ENCODE data around the gene ACAN. TPM values are rescaled to one million over a fixed set of nuclear protein-coding genes. Genes with fewer than 3 reads are reported as not detected.
A peak's percentile ranks its signal among the peaks of the same experiment; 100 is the strongest.

Gene ACAN
- total RNA-seq, 1 experiment from 2014 or later, result not detected

DNA sequence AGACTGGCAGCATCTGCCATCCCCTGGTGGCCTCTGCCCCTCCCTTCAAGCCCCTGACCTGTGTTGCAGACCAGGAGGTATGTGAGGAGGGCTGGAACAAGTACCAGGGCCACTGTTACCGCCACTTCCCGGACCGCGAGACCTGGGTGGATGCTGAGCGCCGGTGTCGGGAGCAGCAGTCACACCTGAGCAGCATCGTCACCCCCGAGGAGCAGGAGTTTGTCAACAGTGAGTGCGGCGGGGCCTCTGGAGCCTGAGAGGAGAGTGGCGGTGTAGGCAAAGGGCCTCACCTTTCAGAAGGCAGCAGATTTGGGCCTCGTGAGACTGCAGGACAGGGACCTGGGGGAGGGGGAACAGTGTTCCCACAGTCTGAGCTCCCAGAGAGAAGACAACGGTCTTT is 68.1 kb downstream of the ACAN start:
- in situ Hi-C loops (cut with HindIII; ENCODE audit: low sequenced_read_pairs), result no loop called here

DNA sequence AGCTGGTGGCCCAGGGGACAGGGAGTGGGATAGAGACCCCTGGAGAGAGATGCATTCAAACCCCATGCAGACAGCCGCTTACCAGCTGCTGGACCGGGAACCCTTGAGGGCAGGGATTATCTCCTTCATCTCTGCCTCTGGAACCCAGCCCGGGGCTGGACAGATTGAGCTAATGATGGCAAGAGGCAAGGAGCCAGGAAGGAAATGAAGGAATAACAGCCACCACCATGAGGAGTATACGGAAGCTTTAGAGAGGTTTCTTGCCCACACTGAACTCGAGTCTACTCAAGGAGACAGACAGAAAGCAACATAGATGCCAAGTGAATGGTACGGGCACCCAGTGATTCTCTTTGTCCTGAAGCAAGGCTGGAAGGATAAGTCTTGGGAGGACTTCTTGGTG is 68.9 kb downstream of the ACAN start:
- in situ Hi-C loops (cut with HindIII; ENCODE audit: low sequenced_read_pairs), result no loop called here
- no peak for DNase-seq (ENCODE audit: low spot score)

More for the DNA sequence above, 68.1 kb downstream of the ACAN start:
- DNase-seq (ENCODE audit: low spot score), result no peak

- in situ Hi-C loops (cut with HindIII; ENCODE audit: low sequenced_read_pairs), result no loop called here
- no peak for DNase-seq (ENCODE audit: low spot score)
These were observed 69.5 kb downstream of the ACAN start for GRCh38 chr15:88872706-88873105.

DNA sequence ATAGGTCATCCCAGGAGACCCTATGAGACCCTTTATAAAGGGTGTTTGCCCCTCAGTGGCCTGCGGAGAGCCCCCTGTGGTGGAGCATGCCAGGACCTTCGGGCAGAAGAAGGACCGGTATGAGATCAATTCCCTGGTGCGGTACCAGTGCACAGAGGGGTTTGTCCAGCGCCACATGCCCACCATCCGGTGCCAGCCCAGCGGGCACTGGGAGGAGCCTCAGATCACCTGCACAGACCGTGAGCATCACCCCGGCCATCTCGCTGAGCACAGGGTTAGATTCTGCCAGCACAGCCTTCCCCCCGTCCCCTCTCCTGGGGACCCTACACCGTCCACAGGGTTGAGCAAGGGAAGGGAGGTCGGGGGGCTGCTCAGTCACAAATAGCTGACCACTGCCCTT is 70.5 kb downstream of the ACAN start:
- in situ Hi-C loops (cut with HindIII; ENCODE audit: low sequenced_read_pairs), result no loop called here
- DNase-seq (ENCODE audit: low spot score), result no peak

GRCh38 chr15:88874275-88874674 is 71.0 kb downstream of the ACAN start:
- no peak for DNase-seq (ENCODE audit: low spot score)
- in situ Hi-C loops (cut with HindIII; ENCODE audit: low sequenced_read_pairs), result no loop called here

- DNase-seq (ENCODE audit: low spot score), result no peak
- in situ Hi-C loops (cut with HindIII; ENCODE audit: low sequenced_read_pairs), result no loop called here
These were observed 71.4 kb downstream of the ACAN start for GRCh38 chr15:88874684-88875083.

GRCh38 chr15:88876573-88876972 is 73.3 kb downstream of the ACAN start:
- no peak for DNase-seq (ENCODE audit: low spot score)
- in situ Hi-C loops (cut with HindIII; ENCODE audit: low sequenced_read_pairs), result no loop called here

GRCh38 chr15:88877415-88877814 is 74.2 kb downstream of the ACAN start:
- DNase-seq (ENCODE audit: low spot score), result no peak
- in situ Hi-C loops (cut with HindIII; ENCODE audit: low sequenced_read_pairs), result no loop called here

- in situ Hi-C loops (cut with HindIII; ENCODE audit: low sequenced_read_pairs), result no loop called here
- no peak for DNase-seq (ENCODE audit: low spot score)
These were observed 74.7 kb downstream of the ACAN start for GRCh38 chr15:88877906-88878305.

DNA sequence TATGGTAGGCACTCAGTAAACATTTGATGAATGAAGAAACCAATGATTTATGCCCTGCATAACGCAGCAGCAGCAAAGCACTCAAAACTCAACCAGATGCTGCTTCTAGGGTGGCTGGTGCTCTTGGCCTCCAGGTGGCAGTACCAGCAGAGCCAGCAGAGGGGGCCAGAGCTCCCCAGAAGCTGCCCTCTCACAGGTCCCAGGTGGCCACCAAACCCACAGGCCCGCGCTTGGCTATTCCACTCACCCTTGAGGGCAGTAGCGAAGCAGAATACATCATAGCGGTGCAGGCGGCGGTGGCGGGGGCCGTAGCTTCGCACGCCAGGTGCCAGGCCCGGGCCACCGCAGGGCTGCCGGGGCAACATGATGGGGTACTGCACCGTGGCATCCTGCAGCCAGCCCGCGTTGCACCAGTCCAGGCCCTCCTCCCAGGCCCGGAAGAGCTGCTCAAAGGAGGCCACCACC is 75.5 kb downstream of the ACAN start:
- in situ Hi-C loops (cut with HindIII; ENCODE audit: low sequenced_read_pairs), result no loop called here
- DNase-seq (ENCODE audit: low spot score), result no peak

DNA sequence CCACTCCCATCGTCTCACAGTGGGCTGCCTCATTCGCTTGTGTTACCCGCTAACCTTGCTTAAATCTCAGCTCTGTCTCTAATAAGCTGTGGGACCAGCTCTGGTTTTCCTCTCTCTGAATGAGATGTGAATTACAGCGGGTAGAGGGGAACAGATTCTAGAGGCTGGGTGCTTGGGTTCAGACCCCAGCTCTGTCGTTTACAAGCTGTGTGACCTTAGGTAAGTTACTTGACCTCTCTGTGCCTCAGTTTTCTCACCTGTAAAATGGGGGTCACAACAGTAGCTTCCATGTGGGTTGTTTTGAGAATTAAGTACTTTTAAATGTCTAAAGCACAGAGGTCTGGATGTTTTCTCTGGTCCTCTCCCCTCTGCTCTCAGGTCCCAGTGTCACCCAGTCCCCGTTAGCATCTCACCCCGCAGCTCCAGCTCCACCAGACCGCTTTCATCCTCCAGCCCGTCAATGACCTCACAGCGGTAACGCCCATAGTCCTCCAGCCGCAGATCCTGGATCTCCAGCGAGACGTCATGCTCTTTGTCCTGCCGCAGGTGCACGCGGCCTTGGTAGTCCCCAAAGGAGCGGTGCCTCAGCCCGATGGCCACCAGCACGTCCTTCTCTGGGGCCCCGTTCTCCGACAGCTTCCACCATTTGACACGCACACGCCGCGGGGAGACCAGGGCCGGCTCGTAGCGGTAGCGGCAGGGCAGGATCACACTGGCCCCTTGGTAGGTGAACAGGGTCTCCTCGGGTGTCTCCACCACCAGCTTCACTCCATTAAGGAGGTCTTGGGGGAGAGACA is 77.9 kb downstream of the ACAN start:
- in situ Hi-C loops (cut with HindIII; ENCODE audit: low sequenced_read_pairs), result no loop called here
- no peak for DNase-seq (ENCODE audit: low spot score)

DNA sequence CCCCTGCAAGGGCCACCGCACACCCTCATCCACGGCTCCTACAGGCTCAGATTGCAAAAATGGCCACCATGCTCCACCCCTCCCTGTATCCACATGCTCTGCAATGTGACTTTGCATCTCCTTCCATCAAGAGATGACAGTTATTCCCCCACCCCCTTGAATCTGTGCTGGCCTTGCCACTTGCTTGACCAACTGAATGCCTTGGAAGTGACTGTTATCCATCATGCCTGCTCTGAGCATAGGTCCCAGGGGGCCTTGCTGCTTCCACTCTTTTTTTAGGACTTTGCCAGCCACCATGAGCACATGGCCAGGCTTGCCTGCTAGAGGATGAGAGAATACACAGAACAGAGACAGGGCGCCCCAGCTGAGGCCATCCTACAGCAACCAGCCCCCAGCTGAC is 78.5 kb downstream of the ACAN start:
- no peak for DNase-seq (ENCODE audit: low spot score)
- in situ Hi-C loops (cut with HindIII; ENCODE audit: low sequenced_read_pairs), result no loop called here

DNA sequence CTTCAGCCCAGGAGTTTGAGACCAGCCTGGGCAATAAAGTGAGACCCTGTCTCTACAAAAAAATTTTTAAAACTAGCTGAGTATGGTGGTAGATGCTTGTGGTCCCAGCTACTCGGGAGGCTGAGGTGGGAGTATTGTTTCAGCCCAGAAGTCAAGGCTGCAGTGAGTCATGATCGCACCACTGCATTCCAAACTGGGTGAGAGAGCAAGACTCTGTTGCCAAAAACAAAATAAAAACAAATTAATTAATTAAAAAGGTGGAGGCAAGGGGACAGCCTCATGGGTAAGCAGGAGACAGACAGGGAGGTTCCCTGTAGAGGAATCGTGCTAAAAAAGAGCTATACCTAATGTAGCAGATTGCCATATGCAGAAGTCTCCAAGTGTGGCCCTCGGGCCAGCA is 79.5 kb downstream of the ACAN start:
- in situ Hi-C loops (cut with HindIII; ENCODE audit: low sequenced_read_pairs), result no loop called here

GRCh38 chr15:88887068-88887580 is 83.9 kb downstream of the ACAN start:
- in situ Hi-C loops (cut with HindIII; ENCODE audit: low sequenced_read_pairs), result no loop called here

More for the DNA sequence above, 79.5 kb downstream of the ACAN start:
- no peak for DNase-seq (ENCODE audit: low spot score)

GRCh38 chr15:88888719-88889118 is 85.5 kb downstream of the ACAN start:
- no peak for DNase-seq (ENCODE audit: low spot score)
- in situ Hi-C loops (cut with HindIII; ENCODE audit: low sequenced_read_pairs), result no loop called here

More at GRCh38 chr15:88887068-88887580, 83.9 kb downstream of the ACAN start:
- no peak for DNase-seq (ENCODE audit: low spot score)

GRCh38 chr15:88890495-88890894 is 87.3 kb downstream of the ACAN start:
- no peak for DNase-seq (ENCODE audit: low spot score)
- in situ Hi-C loops (cut with HindIII; ENCODE audit: low sequenced_read_pairs), result no loop called here

GRCh38 chr15:88891540-88892254 is 88.5 kb downstream of the ACAN start:
- no peak for DNase-seq (ENCODE audit: low spot score)
- in situ Hi-C loops (cut with HindIII; ENCODE audit: low sequenced_read_pairs), result no loop called here

DNA sequence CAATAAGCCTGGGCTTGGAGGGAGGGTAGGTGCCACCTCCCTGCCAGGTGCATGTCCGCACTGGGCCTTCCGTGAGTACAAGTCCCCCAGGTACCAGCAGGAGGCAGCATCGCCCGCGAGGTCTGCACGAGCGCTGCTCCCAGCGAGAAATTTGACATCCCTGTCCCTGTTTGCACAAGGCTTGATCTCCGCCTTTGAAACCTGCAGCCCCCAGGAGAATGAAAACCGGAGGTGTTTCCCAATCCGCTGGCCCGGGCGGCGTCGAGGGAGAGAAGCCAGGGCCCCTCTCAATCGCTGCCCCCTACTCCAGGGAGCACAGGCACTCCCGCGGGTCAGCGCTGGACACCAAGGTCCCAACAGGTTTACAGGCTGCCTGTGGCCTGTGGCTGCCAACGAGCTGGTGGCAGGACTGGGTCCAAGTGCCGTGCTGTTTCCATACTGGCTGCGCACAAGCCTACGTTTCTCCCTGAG is 91.1 kb downstream of the ACAN start:
- in situ Hi-C loops (cut with HindIII; ENCODE audit: low sequenced_read_pairs), result no loop called here
- DNase-seq (ENCODE audit: low spot score), result peak; percentile 27

DNA sequence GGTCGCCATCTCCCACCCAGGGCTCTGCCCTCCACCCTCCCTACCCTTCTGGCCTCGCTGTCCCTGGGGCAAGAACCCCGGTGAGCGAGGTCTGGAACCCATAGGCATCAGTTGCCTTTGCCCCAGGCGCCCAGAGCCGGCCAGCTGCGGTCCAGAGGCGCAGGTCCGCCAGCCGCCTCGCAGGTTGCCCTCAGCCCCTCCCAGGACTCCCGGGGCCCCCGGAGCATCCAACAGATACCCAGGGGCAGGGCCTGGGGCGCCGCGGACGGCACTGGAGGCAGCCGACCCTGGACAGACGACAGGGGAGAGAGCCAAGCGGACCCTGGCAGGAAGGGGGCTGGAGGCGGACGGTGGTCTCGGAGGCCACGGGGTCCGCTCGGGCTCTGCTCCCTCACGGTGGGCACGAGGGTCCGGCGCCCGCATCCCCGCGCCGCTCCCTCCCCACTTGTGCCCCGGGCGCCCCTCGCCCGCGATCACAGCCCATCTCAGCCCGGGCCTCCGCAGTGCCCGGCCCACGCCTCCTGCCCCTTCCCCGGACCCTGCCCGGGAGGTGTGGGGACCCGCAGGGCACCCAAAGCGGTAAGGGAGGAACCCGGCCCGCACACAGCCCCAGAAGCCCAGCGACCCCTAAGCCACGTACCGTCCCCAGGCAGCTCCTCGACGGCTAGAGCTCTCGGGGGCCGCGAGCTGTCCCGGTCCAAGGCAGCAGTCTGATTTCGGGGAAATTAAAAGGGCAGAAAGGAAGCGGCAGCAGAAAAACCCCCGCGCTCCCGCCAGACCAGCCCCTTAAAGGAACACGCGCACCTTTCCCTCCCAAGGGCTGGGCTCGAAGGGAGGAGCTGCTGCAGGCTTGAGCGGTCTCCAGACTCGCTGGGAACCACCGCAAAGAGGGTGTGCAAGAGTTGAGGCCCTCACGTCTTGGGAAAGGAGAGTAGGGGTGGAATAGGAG is 91.9 kb downstream of the ACAN start, which contains the start of gene HAPLN3:
TSS of gene HAPLN3 (minus strand) at position 726 of the 949 bp plus-strand sequence. CDS start 8,246 bp downstream, outside the sequence.
- DNase-seq (ENCODE audit: low spot score), result no peak
- in situ Hi-C loops (cut with HindIII; ENCODE audit: low sequenced_read_pairs), result no loop called here

All from G401 (cell line).